HG02840 (cell line): ENCODE results near the gene FRMPD2.
"Not testable (repeated sequence)": the region's sequence is repeated elsewhere in the genome, so short reads cannot be mapped to it uniquely, and the experiment has no call there.

ENCODE experiments used
- ATAC-seq: cut with Tn5 transposase; IDR thresholded peaks from one replicate; pipeline ENCODE4 v1.9.1; 2021; ENCODE audit warnings: mild to moderate bottlenecking, moderate library complexity, moderate number of reproducible peaks; ENCODE audit not compliant: unreplicated experiment, low FRiP score

FRMPD2 gene

GRCh38 chr10:48209241-48209640, 65.3 kb downstream of the FRMPD2 start:
- no peak for ATAC-seq

- no peak for ATAC-seq
Measured at GRCh38 chr10:48207853-48208252, 66.6 kb downstream of the FRMPD2 start.

- ATAC-seq = no peak
Measured at GRCh38 chr10:48206482-48207250, 67.8 kb downstream of the FRMPD2 start.

GRCh38 chr10:48205918-48206317, 68.6 kb downstream of the FRMPD2 start:
- no peak for ATAC-seq

GRCh38 chr10:48199580-48200377, 74.7 kb downstream of the FRMPD2 start:
- ATAC-seq = no peak

GRCh38 chr10:48197236-48197899, 77.1 kb downstream of the FRMPD2 start:
- no peak for ATAC-seq

- ATAC-seq = no peak
Measured at GRCh38 chr10:48195803-48196202, 78.7 kb downstream of the FRMPD2 start.

GRCh38 chr10:48194830-48195229, 79.7 kb downstream of the FRMPD2 start:
- ATAC-seq = no peak

- ATAC-seq = no peak
Measured at GRCh38 chr10:48193556-48193955, 80.9 kb downstream of the FRMPD2 start.

GRCh38 chr10:48192881-48193450, 81.5 kb downstream of the FRMPD2 start:
- no peak for ATAC-seq

- no peak for ATAC-seq
Measured at GRCh38 chr10:48187713-48188485, 86.6 kb downstream of the FRMPD2 start.

- no peak for ATAC-seq
Measured at GRCh38 chr10:48187126-48187525, 87.4 kb downstream of the FRMPD2 start.

GRCh38 chr10:48186264-48186804, 88.2 kb downstream of the FRMPD2 start:
- not testable (repeated sequence) for ATAC-seq

- ATAC-seq = no peak
Measured at GRCh38 chr10:48184224-48184623, 90.3 kb downstream of the FRMPD2 start.

- not testable (repeated sequence) for ATAC-seq
Measured at GRCh38 chr10:48172715-48173114, 101.8 kb downstream of the FRMPD2 start.

- ATAC-seq = not testable (repeated sequence)
Measured at GRCh38 chr10:48160670-48161069, 113.8 kb downstream of the FRMPD2 start.

GRCh38 chr10:48160163-48160562, 114.3 kb downstream of the FRMPD2 start:
- not testable (repeated sequence) for ATAC-seq

GRCh38 chr10:48154211-48155140, 120.0 kb downstream of the FRMPD2 start:
- not testable (repeated sequence) for ATAC-seq

GRCh38 chr10:48147643-48148042, 126.9 kb downstream of the FRMPD2 start:
- ATAC-seq = not testable (repeated sequence)
